WTC11 (cell line): Measurements from ENCODE around the gene TMEM131L. TPM values are rescaled to one million over a fixed set of nuclear protein-coding genes. Genes with fewer than 3 reads are reported as not detected.

Experiments used
- ATAC-seq: fragments of 200-7000 bp; cut with Tn5 transposase; 2 replicates; pipeline ENCODE4 v1.10.0; 2021; ENCODE audit warnings: mild to moderate bottlenecking, moderate library complexity
- CTCF ChIA-PET: fragments of 300-600 bp; sonication (Branson Sonifier 250); formaldehyde crosslinking; loops from one replicate; lab custom pipeline; 2021; ENCODE audit warnings: antibody characterized with exemption; lab: Charles Lee
- POLR2A ChIA-PET: fragments of 350-600 bp; sonication (Branson Sonifier 250); formaldehyde crosslinking; loops from one replicate; lab custom pipeline; 2021; ENCODE audit warnings: antibody characterized with exemption; lab: Charles Lee
- DNase-seq: peaks from one replicate; pipeline ENCODE4 v3.0.0; 2021; ENCODE audit warnings: low spot score
- H3K27ac Mint-ChIP-seq: 2 replicates; pipeline ENCODE4 v1.8.0; 2021; ENCODE audit warnings: mixed read lengths
- H3K27me3 Mint-ChIP-seq: 2 replicates; pipeline ENCODE4 v1.8.0; 2021; ENCODE audit warnings: low read depth, mild to moderate bottlenecking, moderate library complexity, mixed read lengths
- H3K36me3 Mint-ChIP-seq: 2 replicates; pipeline ENCODE4 v1.8.0; 2021; ENCODE audit warnings: mixed read lengths
- H3K4me1 Mint-ChIP-seq: 2 replicates; pipeline ENCODE4 v1.8.0; 2022; ENCODE audit warnings: mixed read lengths
- H3K4me3 Mint-ChIP-seq: 2 replicates; pipeline ENCODE4 v1.8.0; 2021; ENCODE audit warnings: mild to moderate bottlenecking, moderate library complexity, mixed read lengths
- H3K9me3 Mint-ChIP-seq: 2 replicates; pipeline ENCODE4 v1.8.0; 2021; ENCODE audit warnings: mixed read lengths
- GTF2I ChIP-seq: fragments of 250-450 bp; sonication (Bioruptor Pico); conservative IDR thresholded peaks from 2 replicates; pipeline ENCODE4 v1.4.0; 2021; ENCODE audit warnings: mild to moderate bottlenecking
- HMGA2 ChIP-seq: fragments of 250-450 bp; sonication (Bioruptor Pico); IDR thresholded peaks from 2 replicates; pipeline ENCODE4 v1.4.0; 2021; ENCODE audit warnings: mild to moderate bottlenecking, moderate library complexity
- KAT7 ChIP-seq: sonication (generic); formaldehyde crosslinking; IDR thresholded peaks from 2 replicates; pipeline ENCODE4 v1.8.1; 2023; ENCODE audit warnings: missing genetic modification reagents, mild to moderate bottlenecking, borderline replicate concordance
- NR1H2 ChIP-seq: sonication (generic); formaldehyde crosslinking; IDR thresholded peaks from 2 replicates; pipeline ENCODE4 v1.9.0; 2021; ENCODE audit warnings: mild to moderate bottlenecking, moderate library complexity, missing genetic modification reagents
- NR2C2 ChIP-seq: sonication (generic); formaldehyde crosslinking; IDR thresholded peaks from 2 replicates; pipeline ENCODE4 v1.8.0; 2022; ENCODE audit warnings: mild to moderate bottlenecking, missing genetic modification reagents
- PRRX2 ChIP-seq: fragments of 250-450 bp; sonication (Bioruptor Pico); IDR thresholded peaks from 2 replicates; pipeline ENCODE4 v1.8.0; 2021; ENCODE audit warnings: mild to moderate bottlenecking
- RORB ChIP-seq: fragments of 250-450 bp; sonication (Bioruptor Pico); IDR thresholded peaks from 2 replicates; pipeline ENCODE4 v1.9.0; 2021; ENCODE audit warnings: mild to moderate bottlenecking
- ZNF121 ChIP-seq: sonication (generic); formaldehyde crosslinking; IDR thresholded peaks from 2 replicates; pipeline ENCODE4 v1.8.0; 2023; ENCODE audit warnings: missing genetic modification reagents
- ZNF219 ChIP-seq: sonication (generic); formaldehyde crosslinking; IDR thresholded peaks from 2 replicates; pipeline ENCODE4 v1.8.0; 2023; ENCODE audit warnings: missing genetic modification reagents, mild to moderate bottlenecking, borderline replicate concordance
- ZNF263 ChIP-seq: sonication (generic); formaldehyde crosslinking; IDR thresholded peaks from 2 replicates; pipeline ENCODE4 v1.8.1; 2022; ENCODE audit warnings: low read depth, mild to moderate bottlenecking, moderate library complexity, missing genetic modification reagents
- ZNF317 ChIP-seq: sonication (generic); formaldehyde crosslinking; IDR thresholded peaks from 2 replicates; pipeline ENCODE4 v1.8.1; 2023; ENCODE audit warnings: low read depth, mild to moderate bottlenecking, moderate library complexity, missing genetic modification reagents, borderline replicate concordance
- total RNA-seq: library from RNA; stranded (reverse); gene quantifications from 3 replicates; pipeline ENCODE4 v1.2.3, GENCODE V29; 2021
- TF ChIP-seq, protein P1 (sequence below): sonication (generic); formaldehyde crosslinking; IDR thresholded peaks from 2 replicates; pipeline ENCODE4 v1.8.1; 2023; ENCODE audit warnings: mild to moderate bottlenecking, missing genetic modification reagents, moderate library complexity
- TF ChIP-seq, protein P2 (sequence below): sonication (generic); formaldehyde crosslinking; IDR thresholded peaks from 2 replicates; pipeline ENCODE4 v1.8.1; 2022; ENCODE audit warnings: low read depth, missing genetic modification reagents, borderline replicate concordance
- TF ChIP-seq, protein P3 (sequence below): sonication (generic); formaldehyde crosslinking; IDR thresholded peaks from 2 replicates; pipeline ENCODE4 v1.8.1; 2022; ENCODE audit warnings: mild to moderate bottlenecking, moderate library complexity, missing genetic modification reagents
- TF ChIP-seq, protein P4 (sequence below): fragments of 200-600 bp; IDR thresholded peaks from 2 replicates; pipeline ENCODE4 v1.8.0; 2022; ENCODE audit warnings: antibody characterized with exemption
- TF ChIP-seq, protein P5 (sequence below): sonication (generic); formaldehyde crosslinking; IDR thresholded peaks from 2 replicates; pipeline ENCODE4 v1.8.0; 2022; ENCODE audit warnings: mild to moderate bottlenecking, missing genetic modification reagents
- TF ChIP-seq, protein P6 (sequence below): fragments of 250-450 bp; sonication (Bioruptor Pico); IDR thresholded peaks from 2 replicates; pipeline ENCODE4 v1.9.0; 2021; ENCODE audit warnings: mild to moderate bottlenecking, borderline replicate concordance
- TF ChIP-seq, protein P7 (sequence below): sonication (generic); formaldehyde crosslinking; IDR thresholded peaks from 2 replicates; pipeline ENCODE4 v1.8.1; 2023; ENCODE audit warnings: mild to moderate bottlenecking, moderate library complexity, missing genetic modification reagents
- TF ChIP-seq, protein P8 (sequence below): sonication (generic); formaldehyde crosslinking; IDR thresholded peaks from 2 replicates; pipeline ENCODE4 v1.8.1; 2023; ENCODE audit warnings: mild to moderate bottlenecking, missing genetic modification reagents, borderline replicate concordance

The TMEM131L gene
- total RNA-seq, 1 experiment from 2014 or later, result 26.7 TPM

DNA sequence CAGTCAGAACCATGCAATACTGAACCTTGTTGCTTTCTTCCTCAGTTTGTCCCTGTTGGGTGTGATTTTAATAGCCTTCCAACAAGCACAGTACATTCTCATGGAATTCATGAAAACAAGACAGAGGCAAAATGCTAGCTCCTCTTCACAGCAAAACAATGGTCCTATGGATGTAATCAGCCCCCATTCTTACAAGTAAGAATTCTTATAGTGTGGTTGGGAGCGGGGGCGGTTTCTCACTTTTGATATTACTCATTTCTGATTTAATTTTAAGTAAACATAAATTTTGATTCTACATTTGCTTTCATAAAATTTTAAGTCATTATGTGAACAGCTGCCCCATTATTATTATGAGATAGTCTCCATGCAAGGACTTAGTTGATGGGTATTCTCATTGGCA is 137.1 kb downstream of the TMEM131L start:
- no peak for ATAC-seq
- no peaks in the 10 kb centered on the region for H3K4me1 Mint-ChIP-seq
- no peaks in the 10 kb centered on the region for H3K27me3 Mint-ChIP-seq
- POLR2A ChIA-PET, result no interaction called here
- no peak overlapping the region for H3K4me3 Mint-ChIP-seq
- no peaks in the 10 kb centered on the region for H3K9me3 Mint-ChIP-seq
- no peak overlapping the region for H3K27ac Mint-ChIP-seq
- H3K36me3 Mint-ChIP-seq, result peaks cover 32% of the 10 kb centered on the region
- TF ChIP-seq NR1H2 (CRISPR knock-in tag), result no peak
- TF ChIP-seq GTF2I, result no peak
- TF ChIP-seq, protein P1, sequence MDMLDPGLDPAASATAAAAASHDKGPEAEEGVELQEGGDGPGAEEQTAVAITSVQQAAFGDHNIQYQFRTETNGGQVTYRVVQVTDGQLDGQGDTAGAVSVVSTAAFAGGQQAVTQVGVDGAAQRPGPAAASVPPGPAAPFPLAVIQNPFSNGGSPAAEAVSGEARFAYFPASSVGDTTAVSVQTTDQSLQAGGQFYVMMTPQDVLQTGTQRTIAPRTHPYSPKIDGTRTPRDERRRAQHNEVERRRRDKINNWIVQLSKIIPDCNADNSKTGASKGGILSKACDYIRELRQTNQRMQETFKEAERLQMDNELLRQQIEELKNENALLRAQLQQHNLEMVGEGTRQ (CRISPR knock-in tag), result no peak
- TF ChIP-seq RORB (CRISPR knock-in tag), result no peak
- TF ChIP-seq ZNF219 (CRISPR knock-in tag), result no peak
- TF ChIP-seq KAT7 (CRISPR knock-in tag), result no peak
- no peak for TF ChIP-seq NR2C2 (CRISPR knock-in tag)
- TF ChIP-seq, protein P2, sequence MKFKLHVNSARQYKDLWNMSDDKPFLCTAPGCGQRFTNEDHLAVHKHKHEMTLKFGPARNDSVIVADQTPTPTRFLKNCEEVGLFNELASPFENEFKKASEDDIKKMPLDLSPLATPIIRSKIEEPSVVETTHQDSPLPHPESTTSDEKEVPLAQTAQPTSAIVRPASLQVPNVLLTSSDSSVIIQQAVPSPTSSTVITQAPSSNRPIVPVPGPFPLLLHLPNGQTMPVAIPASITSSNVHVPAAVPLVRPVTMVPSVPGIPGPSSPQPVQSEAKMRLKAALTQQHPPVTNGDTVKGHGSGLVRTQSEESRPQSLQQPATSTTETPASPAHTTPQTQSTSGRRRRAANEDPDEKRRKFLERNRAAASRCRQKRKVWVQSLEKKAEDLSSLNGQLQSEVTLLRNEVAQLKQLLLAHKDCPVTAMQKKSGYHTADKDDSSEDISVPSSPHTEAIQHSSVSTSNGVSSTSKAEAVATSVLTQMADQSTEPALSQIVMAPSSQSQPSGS, result no peak
- no peak for TF ChIP-seq ZNF121 (CRISPR knock-in tag)
- TF ChIP-seq, protein P3, sequence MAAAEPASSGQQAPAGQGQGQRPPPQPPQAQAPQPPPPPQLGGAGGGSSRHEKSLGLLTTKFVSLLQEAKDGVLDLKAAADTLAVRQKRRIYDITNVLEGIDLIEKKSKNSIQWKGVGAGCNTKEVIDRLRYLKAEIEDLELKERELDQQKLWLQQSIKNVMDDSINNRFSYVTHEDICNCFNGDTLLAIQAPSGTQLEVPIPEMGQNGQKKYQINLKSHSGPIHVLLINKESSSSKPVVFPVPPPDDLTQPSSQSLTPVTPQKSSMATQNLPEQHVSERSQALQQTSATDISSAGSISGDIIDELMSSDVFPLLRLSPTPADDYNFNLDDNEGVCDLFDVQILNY, result no peak
- TF ChIP-seq, protein P4, sequence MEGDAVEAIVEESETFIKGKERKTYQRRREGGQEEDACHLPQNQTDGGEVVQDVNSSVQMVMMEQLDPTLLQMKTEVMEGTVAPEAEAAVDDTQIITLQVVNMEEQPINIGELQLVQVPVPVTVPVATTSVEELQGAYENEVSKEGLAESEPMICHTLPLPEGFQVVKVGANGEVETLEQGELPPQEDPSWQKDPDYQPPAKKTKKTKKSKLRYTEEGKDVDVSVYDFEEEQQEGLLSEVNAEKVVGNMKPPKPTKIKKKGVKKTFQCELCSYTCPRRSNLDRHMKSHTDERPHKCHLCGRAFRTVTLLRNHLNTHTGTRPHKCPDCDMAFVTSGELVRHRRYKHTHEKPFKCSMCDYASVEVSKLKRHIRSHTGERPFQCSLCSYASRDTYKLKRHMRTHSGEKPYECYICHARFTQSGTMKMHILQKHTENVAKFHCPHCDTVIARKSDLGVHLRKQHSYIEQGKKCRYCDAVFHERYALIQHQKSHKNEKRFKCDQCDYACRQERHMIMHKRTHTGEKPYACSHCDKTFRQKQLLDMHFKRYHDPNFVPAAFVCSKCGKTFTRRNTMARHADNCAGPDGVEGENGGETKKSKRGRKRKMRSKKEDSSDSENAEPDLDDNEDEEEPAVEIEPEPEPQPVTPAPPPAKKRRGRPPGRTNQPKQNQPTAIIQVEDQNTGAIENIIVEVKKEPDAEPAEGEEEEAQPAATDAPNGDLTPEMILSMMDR, result no peak
- no peak for TF ChIP-seq PRRX2 (CRISPR knock-in tag)
- DNase-seq, result no peak
- CTCF ChIA-PET, result no interaction called here

DNA sequence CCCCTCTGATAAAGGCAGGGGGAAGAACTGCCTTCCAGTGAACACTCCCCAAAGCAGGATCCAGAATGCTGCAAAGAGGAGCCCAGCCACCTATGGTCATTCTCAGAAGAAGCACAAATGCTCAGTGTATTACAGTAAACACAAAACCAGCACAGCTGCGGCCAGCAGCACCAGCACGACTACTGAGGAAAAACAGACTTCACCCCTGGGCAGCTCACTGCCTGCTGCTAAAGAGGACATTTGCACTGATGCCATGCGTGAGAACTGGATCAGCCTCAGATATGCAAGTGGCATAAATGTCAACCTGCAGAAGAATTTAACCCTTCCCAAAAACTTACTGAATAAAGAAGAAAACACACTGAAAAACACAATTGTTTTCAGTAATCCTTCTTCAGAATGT is 137.7 kb downstream of the TMEM131L start:
- Mint-ChIP-seq H3K36me3 (peaks cover 28% of the 10 kb centered on the region), H3K4me3 (no peak overlapping the region), H3K27me3 (no peaks in the 10 kb centered on the region), H3K27ac (no peak overlapping the region), H3K4me1 (no peaks in the 10 kb centered on the region), H3K9me3 (no peaks in the 10 kb centered on the region)
- ATAC-seq, result no peak
- POLR2A ChIA-PET, result no interaction called here
- DNase-seq, result no peak
- CTCF ChIA-PET, result no interaction called here
- TF ChIP-seq ZNF317 (CRISPR knock-in tag), result no peak
- TF ChIP-seq, protein P5, sequence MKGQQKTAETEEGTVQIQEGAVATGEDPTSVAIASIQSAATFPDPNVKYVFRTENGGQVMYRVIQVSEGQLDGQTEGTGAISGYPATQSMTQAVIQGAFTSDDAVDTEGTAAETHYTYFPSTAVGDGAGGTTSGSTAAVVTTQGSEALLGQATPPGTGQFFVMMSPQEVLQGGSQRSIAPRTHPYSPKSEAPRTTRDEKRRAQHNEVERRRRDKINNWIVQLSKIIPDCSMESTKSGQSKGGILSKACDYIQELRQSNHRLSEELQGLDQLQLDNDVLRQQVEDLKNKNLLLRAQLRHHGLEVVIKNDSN (CRISPR knock-in tag), result no peak
- no peak for TF ChIP-seq HMGA2 (CRISPR knock-in tag)
- no peak for TF ChIP-seq ZNF263
- TF ChIP-seq, protein P1 (CRISPR knock-in tag), result no peak
- TF ChIP-seq, protein P6, sequence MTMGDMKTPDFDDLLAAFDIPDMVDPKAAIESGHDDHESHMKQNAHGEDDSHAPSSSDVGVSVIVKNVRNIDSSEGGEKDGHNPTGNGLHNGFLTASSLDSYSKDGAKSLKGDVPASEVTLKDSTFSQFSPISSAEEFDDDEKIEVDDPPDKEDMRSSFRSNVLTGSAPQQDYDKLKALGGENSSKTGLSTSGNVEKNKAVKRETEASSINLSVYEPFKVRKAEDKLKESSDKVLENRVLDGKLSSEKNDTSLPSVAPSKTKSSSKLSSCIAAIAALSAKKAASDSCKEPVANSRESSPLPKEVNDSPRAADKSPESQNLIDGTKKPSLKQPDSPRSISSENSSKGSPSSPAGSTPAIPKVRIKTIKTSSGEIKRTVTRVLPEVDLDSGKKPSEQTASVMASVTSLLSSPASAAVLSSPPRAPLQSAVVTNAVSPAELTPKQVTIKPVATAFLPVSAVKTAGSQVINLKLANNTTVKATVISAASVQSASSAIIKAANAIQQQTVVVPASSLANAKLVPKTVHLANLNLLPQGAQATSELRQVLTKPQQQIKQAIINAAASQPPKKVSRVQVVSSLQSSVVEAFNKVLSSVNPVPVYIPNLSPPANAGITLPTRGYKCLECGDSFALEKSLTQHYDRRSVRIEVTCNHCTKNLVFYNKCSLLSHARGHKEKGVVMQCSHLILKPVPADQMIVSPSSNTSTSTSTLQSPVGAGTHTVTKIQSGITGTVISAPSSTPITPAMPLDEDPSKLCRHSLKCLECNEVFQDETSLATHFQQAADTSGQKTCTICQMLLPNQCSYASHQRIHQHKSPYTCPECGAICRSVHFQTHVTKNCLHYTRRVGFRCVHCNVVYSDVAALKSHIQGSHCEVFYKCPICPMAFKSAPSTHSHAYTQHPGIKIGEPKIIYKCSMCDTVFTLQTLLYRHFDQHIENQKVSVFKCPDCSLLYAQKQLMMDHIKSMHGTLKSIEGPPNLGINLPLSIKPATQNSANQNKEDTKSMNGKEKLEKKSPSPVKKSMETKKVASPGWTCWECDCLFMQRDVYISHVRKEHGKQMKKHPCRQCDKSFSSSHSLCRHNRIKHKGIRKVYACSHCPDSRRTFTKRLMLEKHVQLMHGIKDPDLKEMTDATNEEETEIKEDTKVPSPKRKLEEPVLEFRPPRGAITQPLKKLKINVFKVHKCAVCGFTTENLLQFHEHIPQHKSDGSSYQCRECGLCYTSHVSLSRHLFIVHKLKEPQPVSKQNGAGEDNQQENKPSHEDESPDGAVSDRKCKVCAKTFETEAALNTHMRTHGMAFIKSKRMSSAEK, result no peak
- TF ChIP-seq, protein P7, sequence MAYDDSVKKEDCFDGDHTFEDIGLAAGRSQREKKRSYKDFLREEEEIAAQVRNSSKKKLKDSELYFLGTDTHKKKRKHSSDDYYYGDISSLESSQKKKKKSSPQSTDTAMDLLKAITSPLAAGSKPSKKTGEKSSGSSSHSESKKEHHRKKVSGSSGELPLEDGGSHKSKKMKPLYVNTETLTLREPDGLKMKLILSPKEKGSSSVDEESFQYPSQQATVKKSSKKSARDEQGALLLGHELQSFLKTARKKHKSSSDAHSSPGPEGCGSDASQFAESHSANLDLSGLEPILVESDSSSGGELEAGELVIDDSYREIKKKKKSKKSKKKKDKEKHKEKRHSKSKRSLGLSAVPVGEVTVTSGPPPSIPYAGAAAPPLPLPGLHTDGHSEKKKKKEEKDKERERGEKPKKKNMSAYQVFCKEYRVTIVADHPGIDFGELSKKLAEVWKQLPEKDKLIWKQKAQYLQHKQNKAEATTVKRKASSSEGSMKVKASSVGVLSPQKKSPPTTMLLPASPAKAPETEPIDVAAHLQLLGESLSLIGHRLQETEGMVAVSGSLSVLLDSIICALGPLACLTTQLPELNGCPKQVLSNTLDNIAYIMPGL (CRISPR knock-in tag), result no peak
- TF ChIP-seq, protein P8, sequence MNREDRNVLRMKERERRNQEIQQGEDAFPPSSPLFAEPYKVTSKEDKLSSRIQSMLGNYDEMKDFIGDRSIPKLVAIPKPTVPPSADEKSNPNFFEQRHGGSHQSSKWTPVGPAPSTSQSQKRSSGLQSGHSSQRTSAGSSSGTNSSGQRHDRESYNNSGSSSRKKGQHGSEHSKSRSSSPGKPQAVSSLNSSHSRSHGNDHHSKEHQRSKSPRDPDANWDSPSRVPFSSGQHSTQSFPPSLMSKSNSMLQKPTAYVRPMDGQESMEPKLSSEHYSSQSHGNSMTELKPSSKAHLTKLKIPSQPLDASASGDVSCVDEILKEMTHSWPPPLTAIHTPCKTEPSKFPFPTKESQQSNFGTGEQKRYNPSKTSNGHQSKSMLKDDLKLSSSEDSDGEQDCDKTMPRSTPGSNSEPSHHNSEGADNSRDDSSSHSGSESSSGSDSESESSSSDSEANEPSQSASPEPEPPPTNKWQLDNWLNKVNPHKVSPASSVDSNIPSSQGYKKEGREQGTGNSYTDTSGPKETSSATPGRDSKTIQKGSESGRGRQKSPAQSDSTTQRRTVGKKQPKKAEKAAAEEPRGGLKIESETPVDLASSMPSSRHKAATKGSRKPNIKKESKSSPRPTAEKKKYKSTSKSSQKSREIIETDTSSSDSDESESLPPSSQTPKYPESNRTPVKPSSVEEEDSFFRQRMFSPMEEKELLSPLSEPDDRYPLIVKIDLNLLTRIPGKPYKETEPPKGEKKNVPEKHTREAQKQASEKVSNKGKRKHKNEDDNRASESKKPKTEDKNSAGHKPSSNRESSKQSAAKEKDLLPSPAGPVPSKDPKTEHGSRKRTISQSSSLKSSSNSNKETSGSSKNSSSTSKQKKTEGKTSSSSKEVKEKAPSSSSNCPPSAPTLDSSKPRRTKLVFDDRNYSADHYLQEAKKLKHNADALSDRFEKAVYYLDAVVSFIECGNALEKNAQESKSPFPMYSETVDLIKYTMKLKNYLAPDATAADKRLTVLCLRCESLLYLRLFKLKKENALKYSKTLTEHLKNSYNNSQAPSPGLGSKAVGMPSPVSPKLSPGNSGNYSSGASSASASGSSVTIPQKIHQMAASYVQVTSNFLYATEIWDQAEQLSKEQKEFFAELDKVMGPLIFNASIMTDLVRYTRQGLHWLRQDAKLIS (CRISPR knock-in tag), result no peak
